Liver (tissue), 3 donors: ENCODE data around the gene CNTN5.

Experiments used
- GABPA ChIP-seq, 2 donors: IDR thresholded peaks in 1 of 2; conservative IDR thresholded peaks in 1 of 2; 2 replicates each; pipeline ENCODE4 v1.6.1; 2016; ENCODE audit warnings: antibody characterized with exemption in 2 of 2, mild to moderate bottlenecking in 1 of 2, moderate library complexity in 1 of 2
- MAX ChIP-seq: IDR thresholded peaks from 2 replicates; pipeline ENCODE4 v1.6.1; 2016; ENCODE audit warnings: antibody characterized with exemption
- RAD21 ChIP-seq, 2 donors: IDR thresholded peaks; 2 replicates each; pipeline ENCODE4 v1.6.1; 2016; ENCODE audit warnings: antibody characterized with exemption in 2 of 2, mild to moderate bottlenecking in 2 of 2
- YY1 ChIP-seq: IDR thresholded peaks from 2 replicates; pipeline ENCODE4 v1.6.1; 2016; ENCODE audit warnings: antibody characterized with exemption, mild to moderate bottlenecking
- TF ChIP-seq, protein P1 (sequence below): fragments of 150-350 bp; IDR thresholded peaks from 2 replicates; pipeline ENCODE4 v1.5.1; 2017; ENCODE audit warnings: improper control_type of control experiment, low read depth, low read length; ENCODE audit not compliant: missing input control
- donor health status: healthy.
- donor health status: healthy.

- TF ChIP-seq, protein P1, sequence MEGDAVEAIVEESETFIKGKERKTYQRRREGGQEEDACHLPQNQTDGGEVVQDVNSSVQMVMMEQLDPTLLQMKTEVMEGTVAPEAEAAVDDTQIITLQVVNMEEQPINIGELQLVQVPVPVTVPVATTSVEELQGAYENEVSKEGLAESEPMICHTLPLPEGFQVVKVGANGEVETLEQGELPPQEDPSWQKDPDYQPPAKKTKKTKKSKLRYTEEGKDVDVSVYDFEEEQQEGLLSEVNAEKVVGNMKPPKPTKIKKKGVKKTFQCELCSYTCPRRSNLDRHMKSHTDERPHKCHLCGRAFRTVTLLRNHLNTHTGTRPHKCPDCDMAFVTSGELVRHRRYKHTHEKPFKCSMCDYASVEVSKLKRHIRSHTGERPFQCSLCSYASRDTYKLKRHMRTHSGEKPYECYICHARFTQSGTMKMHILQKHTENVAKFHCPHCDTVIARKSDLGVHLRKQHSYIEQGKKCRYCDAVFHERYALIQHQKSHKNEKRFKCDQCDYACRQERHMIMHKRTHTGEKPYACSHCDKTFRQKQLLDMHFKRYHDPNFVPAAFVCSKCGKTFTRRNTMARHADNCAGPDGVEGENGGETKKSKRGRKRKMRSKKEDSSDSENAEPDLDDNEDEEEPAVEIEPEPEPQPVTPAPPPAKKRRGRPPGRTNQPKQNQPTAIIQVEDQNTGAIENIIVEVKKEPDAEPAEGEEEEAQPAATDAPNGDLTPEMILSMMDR, result no peak
- TF ChIP-seq YY1 (no peak), GABPA (IDR thresholded peaks at IDR 0.05 in 1 of 2, conservative IDR thresholded peaks at IDR 0.05 in 1 of 2) (no peak), MAX (no peak), RAD21 (IDR thresholded peaks at IDR 0.05) (no peak)
Observed at GRCh38 chr11:99531468-99531867, 510.7 kb downstream of the CNTN5 start.
